ENCODE data around the gene DDB1. TPM values are rescaled to one million over a fixed set of nuclear protein-coding genes. Genes with fewer than 3 reads are reported as not detected.
A peak's percentile ranks its signal among the peaks of the same experiment; 100 is the strongest.

DDB1 gene
- total and polyA plus RNA-seq, 2 of the 13 experiments (the other 11 are each of a cell fraction or from before 2014, with no cell fraction given) = 217 to 266 TPM

DNA sequence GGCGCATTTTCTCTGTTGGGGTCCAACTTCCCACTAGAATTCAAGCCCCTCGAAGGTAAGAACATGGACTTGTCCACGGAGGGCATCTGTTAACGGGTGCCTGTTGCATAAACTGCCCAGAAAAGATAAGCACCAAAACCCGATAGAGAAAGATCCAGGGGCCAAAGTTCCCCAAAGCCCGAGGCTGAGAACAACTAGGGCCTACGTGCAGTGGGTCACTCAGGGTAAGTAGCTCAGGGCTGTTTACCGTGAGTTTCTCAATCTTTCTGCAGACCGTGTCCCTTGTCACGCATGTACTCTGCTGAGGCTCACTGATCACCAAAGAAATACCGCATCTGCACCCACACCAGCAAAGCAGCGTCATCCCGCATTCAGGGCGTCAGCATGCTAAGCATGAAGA lies 67.5 kb downstream of the DDB1 start (continued):
- no peak for TF ChIP-seq SRSF1 (optimal IDR thresholded peaks at IDR 0.05; ENCODE audit: low read depth, low read length)
- peak; percentile 59; the same call in 1 of the 2 replicates for TF ChIP-seq HOXA3 (CRISPR knock-in tag; IDR thresholded peaks at IDR 0.05)
- no peak for TF ChIP-seq NFKBIZ (CRISPR knock-in tag; IDR thresholded peaks at IDR 0.05)
- TF ChIP-seq ZNF30 (CRISPR knock-in tag; IDR thresholded peaks at IDR 0.05) = no peak
- TF ChIP-seq ZNF724P (CRISPR knock-in tag; IDR thresholded peaks at IDR 0.05; ENCODE audit: borderline replicate concordance) = no peak
- TF ChIP-seq, protein P1, sequence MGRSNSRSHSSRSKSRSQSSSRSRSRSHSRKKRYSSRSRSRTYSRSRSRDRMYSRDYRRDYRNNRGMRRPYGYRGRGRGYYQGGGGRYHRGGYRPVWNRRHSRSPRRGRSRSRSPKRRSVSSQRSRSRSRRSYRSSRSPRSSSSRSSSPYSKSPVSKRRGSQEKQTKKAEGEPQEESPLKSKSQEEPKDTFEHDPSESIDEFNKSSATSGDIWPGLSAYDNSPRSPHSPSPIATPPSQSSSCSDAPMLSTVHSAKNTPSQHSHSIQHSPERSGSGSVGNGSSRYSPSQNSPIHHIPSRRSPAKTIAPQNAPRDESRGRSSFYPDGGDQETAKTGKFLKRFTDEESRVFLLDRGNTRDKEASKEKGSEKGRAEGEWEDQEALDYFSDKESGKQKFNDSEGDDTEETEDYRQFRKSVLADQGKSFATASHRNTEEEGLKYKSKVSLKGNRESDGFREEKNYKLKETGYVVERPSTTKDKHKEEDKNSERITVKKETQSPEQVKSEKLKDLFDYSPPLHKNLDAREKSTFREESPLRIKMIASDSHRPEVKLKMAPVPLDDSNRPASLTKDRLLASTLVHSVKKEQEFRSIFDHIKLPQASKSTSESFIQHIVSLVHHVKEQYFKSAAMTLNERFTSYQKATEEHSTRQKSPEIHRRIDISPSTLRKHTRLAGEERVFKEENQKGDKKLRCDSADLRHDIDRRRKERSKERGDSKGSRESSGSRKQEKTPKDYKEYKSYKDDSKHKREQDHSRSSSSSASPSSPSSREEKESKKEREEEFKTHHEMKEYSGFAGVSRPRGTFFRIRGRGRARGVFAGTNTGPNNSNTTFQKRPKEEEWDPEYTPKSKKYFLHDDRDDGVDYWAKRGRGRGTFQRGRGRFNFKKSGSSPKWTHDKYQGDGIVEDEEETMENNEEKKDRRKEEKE (IDR thresholded peaks at IDR 0.05) = no peak
- peak; percentile 17 for TF ChIP-seq TEAD3 (CRISPR knock-in tag; optimal IDR thresholded peaks at IDR 0.05; ENCODE audit: borderline replicate concordance)
- TF ChIP-seq ZFX (CRISPR knock-in tag; IDR thresholded peaks at IDR 0.05; ENCODE audit: low read depth) = peak; percentile 44; the same call in 1 of the 2 replicates
- no peak for TF ChIP-seq PLRG1 (conservative IDR thresholded peaks at IDR 0.05)
- TF ChIP-seq, protein P2, sequence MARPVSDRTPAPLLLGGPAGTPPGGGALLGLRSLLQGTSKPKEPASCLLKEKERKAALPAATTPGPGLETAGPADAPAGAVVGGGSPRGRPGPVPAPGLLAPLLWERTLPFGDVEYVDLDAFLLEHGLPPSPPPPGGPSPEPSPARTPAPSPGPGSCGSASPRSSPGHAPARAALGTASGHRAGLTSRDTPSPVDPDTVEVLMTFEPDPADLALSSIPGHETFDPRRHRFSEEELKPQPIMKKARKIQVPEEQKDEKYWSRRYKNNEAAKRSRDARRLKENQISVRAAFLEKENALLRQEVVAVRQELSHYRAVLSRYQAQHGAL (CRISPR knock-in tag; IDR thresholded peaks at IDR 0.05; ENCODE audit: not compliant biosample characterization) = no peak
- no peak for TF ChIP-seq NFRKB (IDR thresholded peaks at IDR 0.05)
- no peak for TF ChIP-seq ZNF224 (CRISPR knock-in tag; IDR thresholded peaks at IDR 0.05)
- peak; percentile 47; the same call in 1 of the 2 replicates for TF ChIP-seq RXRA (CRISPR knock-in tag; IDR thresholded peaks at IDR 0.05)
- peak; percentile 54; the same call in 1 of the 2 replicates for TF ChIP-seq ZBTB20 (CRISPR knock-in tag; IDR thresholded peaks at IDR 0.05; ENCODE audit: borderline replicate concordance, low read depth)
- no peak for TF ChIP-seq HNRNPK (IDR thresholded peaks at IDR 0.05; ENCODE audit: low read depth, low read length, poor library complexity, severe bottlenecking)
- peak; percentile 38; the same call in 1 of the 2 replicates for TF ChIP-seq FOXK1 (CRISPR knock-in tag; IDR thresholded peaks at IDR 0.05; ENCODE audit: borderline replicate concordance, low read depth)
- TF ChIP-seq ZNF3 (CRISPR knock-in tag; IDR thresholded peaks at IDR 0.05) = no peak
- no peak for TF ChIP-seq ZNF550 (CRISPR knock-in tag; IDR thresholded peaks at IDR 0.05; ENCODE audit: borderline replicate concordance)
- no peak for TF ChIP-seq RARG (CRISPR knock-in tag; IDR thresholded peaks at IDR 0.05; ENCODE audit: low read depth)
- TF ChIP-seq HNRNPUL1 (IDR thresholded peaks at IDR 0.05; ENCODE audit: low read depth, low read length) = no peak
- TF ChIP-seq TEAD2 (CRISPR knock-in tag; IDR thresholded peaks at IDR 0.05) = no peak
- no peak for TF ChIP-seq TBX3 (IDR thresholded peaks at IDR 0.05; ENCODE audit: borderline replicate concordance)
- no peak for TF ChIP-seq TMF1 (CRISPR knock-in tag; IDR thresholded peaks at IDR 0.05; ENCODE audit: low read depth)
- 0 out of 2 replicates have a peak, but pooled peaks have one; percentile 48 for TF ChIP-seq TRIM24 (CRISPR knock-in tag; IDR thresholded peaks at IDR 0.05)
- no peak for TF ChIP-seq ZNF225 (CRISPR knock-in tag; IDR thresholded peaks at IDR 0.05)
- TF ChIP-seq, protein P3, sequence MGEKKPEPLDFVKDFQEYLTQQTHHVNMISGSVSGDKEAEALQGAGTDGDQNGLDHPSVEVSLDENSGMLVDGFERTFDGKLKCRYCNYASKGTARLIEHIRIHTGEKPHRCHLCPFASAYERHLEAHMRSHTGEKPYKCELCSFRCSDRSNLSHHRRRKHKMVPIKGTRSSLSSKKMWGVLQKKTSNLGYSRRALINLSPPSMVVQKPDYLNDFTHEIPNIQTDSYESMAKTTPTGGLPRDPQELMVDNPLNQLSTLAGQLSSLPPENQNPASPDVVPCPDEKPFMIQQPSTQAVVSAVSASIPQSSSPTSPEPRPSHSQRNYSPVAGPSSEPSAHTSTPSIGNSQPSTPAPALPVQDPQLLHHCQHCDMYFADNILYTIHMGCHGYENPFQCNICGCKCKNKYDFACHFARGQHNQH (CRISPR knock-in tag; IDR thresholded peaks at IDR 0.05) = no peak
